ENCODE data around the gene TNFAIP8L1.
"Not testable (repeated sequence)": the region's sequence is repeated elsewhere in the genome, so short reads cannot be mapped to it uniquely, and the experiment has no call there.

Gene TNFAIP8L1

DNA sequence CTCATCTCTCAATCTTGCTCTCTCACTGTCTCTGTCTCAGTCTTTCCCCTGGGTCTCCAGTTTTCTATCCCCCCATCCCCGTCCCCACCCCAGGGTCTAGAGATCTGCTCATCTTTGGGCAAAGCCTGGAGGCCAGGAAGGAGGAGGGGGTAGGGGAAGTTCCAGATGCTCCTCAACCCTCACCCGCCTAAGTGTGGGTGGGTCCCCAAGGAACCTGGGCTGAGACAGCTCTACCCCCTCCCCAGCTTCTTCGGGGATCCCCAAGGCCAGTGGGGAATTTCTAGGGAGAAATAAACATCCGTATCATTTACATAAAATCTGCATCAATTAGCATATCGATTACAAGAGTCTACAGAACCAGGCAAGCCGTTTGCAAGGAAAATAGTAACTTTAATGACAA is 48.0 kb upstream of the TNFAIP8L1 start:
- Histone ChIP-seq H3K27me3 (replicated peaks; ENCODE audit: insufficient read depth, low read length) (peaks cover 94% of the 10 kb centered on the region), H3K79me2 (ENCODE audit: low read length) (no peaks in the 10 kb centered on the region), H3K9me2 (replicated peaks; ENCODE audit: insufficient read depth, low read length) (no peaks in the 10 kb centered on the region), H3K9ac (ENCODE audit: low read length) (no peak overlapping the region), H3F3A (ENCODE audit: insufficient read depth, low read length) (no peaks in the 10 kb centered on the region), H4K20me1 (ENCODE audit: insufficient read depth, low read length) (no peaks in the 10 kb centered on the region), H3K4me2 (ENCODE audit: low read depth, low read length) (no peak overlapping the region), H3K36me3 (replicated peaks; ENCODE audit: insufficient read depth, low read length) (no peaks in the 10 kb centered on the region), H3K4me1 (ENCODE audit: low read length) (no peaks in the 10 kb centered on the region), H2AFZ (ENCODE audit: low read length) (no peak overlapping the region), H3K9me3 (replicated peaks; ENCODE audit: insufficient read depth, low read length) (no peaks in the 10 kb centered on the region), H3K27ac (ENCODE audit: low read length) (no peak overlapping the region), H3K4me3 (ENCODE audit: low read length) (no peak overlapping the region)
- DNase-seq: no peak
- TF ChIP-seq EZH2 (optimal IDR thresholded peaks at IDR 0.05; ENCODE audit: low read depth, low read length): no peak
- TF ChIP-seq EZH2phosphoT487 (IDR thresholded peaks at IDR 0.05; ENCODE audit: low read length): no peak

GRCh38 chr19:4592445-4592844 is 46.9 kb upstream of the TNFAIP8L1 start:
- Histone ChIP-seq H3F3A (ENCODE audit: insufficient read depth, low read length) (no peaks in the 10 kb centered on the region), H3K4me3 (ENCODE audit: low read length) (no peak overlapping the region), H3K4me2 (ENCODE audit: low read depth, low read length) (no peak overlapping the region), H3K79me2 (ENCODE audit: low read length) (no peaks in the 10 kb centered on the region), H3K4me1 (ENCODE audit: low read length) (no peaks in the 10 kb centered on the region; the same call in 1 of the 2 replicates), H2AFZ (ENCODE audit: low read length) (no peak overlapping the region), H3K9me2 (replicated peaks; ENCODE audit: insufficient read depth, low read length) (no peaks in the 10 kb centered on the region), H3K36me3 (replicated peaks; ENCODE audit: insufficient read depth, low read length) (no peaks in the 10 kb centered on the region), H4K20me1 (ENCODE audit: insufficient read depth, low read length) (no peaks in the 10 kb centered on the region), H3K9me3 (replicated peaks; ENCODE audit: insufficient read depth, low read length) (no peaks in the 10 kb centered on the region), H3K9ac (ENCODE audit: low read length) (no peak overlapping the region), H3K27me3 (replicated peaks; ENCODE audit: insufficient read depth, low read length) (peaks cover 94% of the 10 kb centered on the region), H3K27ac (ENCODE audit: low read length) (no peak overlapping the region)
- no peak for DNase-seq
- no peak for TF ChIP-seq EZH2phosphoT487 (IDR thresholded peaks at IDR 0.05; ENCODE audit: low read length)
- TF ChIP-seq, protein P1, sequence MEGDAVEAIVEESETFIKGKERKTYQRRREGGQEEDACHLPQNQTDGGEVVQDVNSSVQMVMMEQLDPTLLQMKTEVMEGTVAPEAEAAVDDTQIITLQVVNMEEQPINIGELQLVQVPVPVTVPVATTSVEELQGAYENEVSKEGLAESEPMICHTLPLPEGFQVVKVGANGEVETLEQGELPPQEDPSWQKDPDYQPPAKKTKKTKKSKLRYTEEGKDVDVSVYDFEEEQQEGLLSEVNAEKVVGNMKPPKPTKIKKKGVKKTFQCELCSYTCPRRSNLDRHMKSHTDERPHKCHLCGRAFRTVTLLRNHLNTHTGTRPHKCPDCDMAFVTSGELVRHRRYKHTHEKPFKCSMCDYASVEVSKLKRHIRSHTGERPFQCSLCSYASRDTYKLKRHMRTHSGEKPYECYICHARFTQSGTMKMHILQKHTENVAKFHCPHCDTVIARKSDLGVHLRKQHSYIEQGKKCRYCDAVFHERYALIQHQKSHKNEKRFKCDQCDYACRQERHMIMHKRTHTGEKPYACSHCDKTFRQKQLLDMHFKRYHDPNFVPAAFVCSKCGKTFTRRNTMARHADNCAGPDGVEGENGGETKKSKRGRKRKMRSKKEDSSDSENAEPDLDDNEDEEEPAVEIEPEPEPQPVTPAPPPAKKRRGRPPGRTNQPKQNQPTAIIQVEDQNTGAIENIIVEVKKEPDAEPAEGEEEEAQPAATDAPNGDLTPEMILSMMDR (IDR thresholded peaks at IDR 0.05; ENCODE audit: low read length): no peak
- TF ChIP-seq EZH2 (optimal IDR thresholded peaks at IDR 0.05; ENCODE audit: low read depth, low read length): no peak

GRCh38 chr19:4593409-4593851 is 45.9 kb upstream of the TNFAIP8L1 start:
- DNase-seq: no peak
- H3K79me2 ChIP-seq (ENCODE audit: low read length): no peaks in the 10 kb centered on the region
- H2AFZ ChIP-seq (ENCODE audit: low read length): no peak overlapping the region
- H3K9ac ChIP-seq (ENCODE audit: low read length): no peak overlapping the region
- H3K9me2 ChIP-seq (replicated peaks; ENCODE audit: insufficient read depth, low read length): no peaks in the 10 kb centered on the region
- no peak overlapping the region for H3K4me2 ChIP-seq (ENCODE audit: low read depth, low read length)
- no peak overlapping the region for H3K4me3 ChIP-seq (ENCODE audit: low read length)
- H3K9me3 ChIP-seq (replicated peaks; ENCODE audit: insufficient read depth, low read length): no peaks in the 10 kb centered on the region
- H3K27ac ChIP-seq (ENCODE audit: low read length): no peak overlapping the region
- no peaks in the 10 kb centered on the region; the same call in 1 of the 2 replicates for H3K4me1 ChIP-seq (ENCODE audit: low read length)
- TF ChIP-seq, protein P1 (IDR thresholded peaks at IDR 0.05; ENCODE audit: low read length): no peak
- TF ChIP-seq EZH2phosphoT487 (IDR thresholded peaks at IDR 0.05; ENCODE audit: low read length): no peak
- TF ChIP-seq EZH2 (optimal IDR thresholded peaks at IDR 0.05; ENCODE audit: low read depth, low read length): no peak
- no peaks in the 10 kb centered on the region for H4K20me1 ChIP-seq (ENCODE audit: insufficient read depth, low read length)
- H3F3A ChIP-seq (ENCODE audit: insufficient read depth, low read length): no peaks in the 10 kb centered on the region
- H3K27me3 ChIP-seq (replicated peaks; ENCODE audit: insufficient read depth, low read length): peaks cover 86% of the 10 kb centered on the region
- no peaks in the 10 kb centered on the region for H3K36me3 ChIP-seq (replicated peaks; ENCODE audit: insufficient read depth, low read length)

- no peak overlapping the region for H3K27ac ChIP-seq (ENCODE audit: low read length)
- H3K4me1 ChIP-seq (ENCODE audit: low read length): no peaks in the 10 kb centered on the region; the same call in 1 of the 2 replicates
- H3K4me2 ChIP-seq (ENCODE audit: low read depth, low read length): no peak overlapping the region
- no peak overlapping the region for H2AFZ ChIP-seq (ENCODE audit: low read length)
- H3K27me3 ChIP-seq (replicated peaks; ENCODE audit: insufficient read depth, low read length): peaks cover 89% of the 10 kb centered on the region
- H3K4me3 ChIP-seq (ENCODE audit: low read length): no peak overlapping the region
- H3F3A ChIP-seq (ENCODE audit: insufficient read depth, low read length): no peaks in the 10 kb centered on the region
- no peaks in the 10 kb centered on the region for H3K9me3 ChIP-seq (replicated peaks; ENCODE audit: insufficient read depth, low read length)
- no peak overlapping the region for H3K9ac ChIP-seq (ENCODE audit: low read length)
- no peaks in the 10 kb centered on the region for H4K20me1 ChIP-seq (ENCODE audit: insufficient read depth, low read length)
- no peaks in the 10 kb centered on the region for H3K79me2 ChIP-seq (ENCODE audit: low read length)
- no peaks in the 10 kb centered on the region for H3K9me2 ChIP-seq (replicated peaks; ENCODE audit: insufficient read depth, low read length)
- TF ChIP-seq, protein P1 (IDR thresholded peaks at IDR 0.05; ENCODE audit: low read length): no peak
- TF ChIP-seq EZH2phosphoT487 (IDR thresholded peaks at IDR 0.05; ENCODE audit: low read length) (no peak), EZH2 (optimal IDR thresholded peaks at IDR 0.05; ENCODE audit: low read depth, low read length) (no peak)
- H3K36me3 ChIP-seq (replicated peaks; ENCODE audit: insufficient read depth, low read length): no peaks in the 10 kb centered on the region
- DNase-seq: no peak
Measured at GRCh38 chr19:4594201-4594600, 45.1 kb upstream of the TNFAIP8L1 start.

DNA sequence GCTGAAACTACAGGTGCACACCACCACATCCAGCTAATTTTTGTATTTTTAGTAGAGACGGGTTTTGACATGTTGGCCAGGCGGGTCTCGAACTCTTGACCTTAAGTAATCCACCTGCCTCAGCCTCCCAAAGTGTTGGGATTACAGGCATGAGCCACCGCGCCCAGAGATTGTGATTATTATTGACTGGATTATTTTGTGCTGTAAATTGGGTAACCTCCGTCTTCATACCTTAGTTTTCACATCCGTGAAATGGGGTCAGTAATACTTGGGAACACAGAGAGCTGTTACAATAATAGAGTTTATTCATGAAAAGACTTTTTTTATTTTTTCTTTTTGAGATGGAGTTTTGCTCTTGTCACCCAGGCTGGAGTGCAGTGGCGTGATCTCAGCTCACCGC is 44.2 kb upstream of the TNFAIP8L1 start:
- H3K27ac ChIP-seq (ENCODE audit: low read length); H3K9me2 ChIP-seq (replicated peaks; ENCODE audit: insufficient read depth, low read length); H3K4me2 ChIP-seq (ENCODE audit: low read depth, low read length); H2AFZ ChIP-seq (ENCODE audit: low read length); H3K4me3 ChIP-seq (ENCODE audit: low read length); H3K4me1 ChIP-seq (ENCODE audit: low read length); H3K9ac ChIP-seq (ENCODE audit: low read length); H3F3A ChIP-seq (ENCODE audit: insufficient read depth, low read length); H3K9me3 ChIP-seq (replicated peaks; ENCODE audit: insufficient read depth, low read length); DNase-seq; H3K36me3 ChIP-seq (replicated peaks; ENCODE audit: insufficient read depth, low read length); H3K79me2 ChIP-seq (ENCODE audit: low read length); H4K20me1 ChIP-seq (ENCODE audit: insufficient read depth, low read length): not testable (repeated sequence)
- peaks cover 89% of the 10 kb centered on the region for H3K27me3 ChIP-seq (replicated peaks; ENCODE audit: insufficient read depth, low read length)
